SK-N-SH (cell line): ENCODE data around the gene CASZ1.

Source experiments
- EP300 ChIP-seq, 2 experiments: IDR thresholded peaks; 2 replicates each; pipeline versions ENCODE4 v1.4.0 to v1.6.1; 2012; ENCODE audit warnings: borderline replicate concordance in 1 of 2, low read depth in 1 of 2, low read length in 1 of 2
- EZH2phosphoT487 ChIP-seq: fragments of 200-600 bp; sonication (generic); IDR thresholded peaks from 2 replicates; pipeline ENCODE4 v1.6.1; 2017; ENCODE audit warnings: low read depth, mixed run types, mild to moderate bottlenecking, antibody characterized with exemption, moderate library complexity, borderline replicate concordance
- FOXJ3 ChIP-seq: sonication (generic); formaldehyde crosslinking; IDR thresholded peaks from 2 replicates; pipeline ENCODE4 v1.5.1; 2020; ENCODE audit warnings: mild to moderate bottlenecking, missing genetic modification reagents
- FOXM1 ChIP-seq: IDR thresholded peaks from 2 replicates; pipeline ENCODE4 v1.4.0; 2012; ENCODE audit warnings: low read depth, mild to moderate bottlenecking
- JUND ChIP-seq: IDR thresholded peaks from 2 replicates; pipeline ENCODE4 v1.4.0; 2012
- MEF2A ChIP-seq: IDR thresholded peaks from 2 replicates; pipeline ENCODE4 v1.4.0; 2012; ENCODE audit warnings: low read depth, borderline replicate concordance
- POLR2AphosphoS5 ChIP-seq: IDR thresholded peaks from 2 replicates; pipeline ENCODE4 v1.6.1; 2012; ENCODE audit warnings: low read depth, low read length
- RAD21 ChIP-seq: IDR thresholded peaks from 2 replicates; pipeline ENCODE4 v1.6.1; 2012; ENCODE audit warnings: mild to moderate bottlenecking, low read length
- SIN3A ChIP-seq: IDR thresholded peaks from 2 replicates; pipeline ENCODE4 v1.6.1; 2012; ENCODE audit warnings: low read depth, mild to moderate bottlenecking, low read length, moderate library complexity, borderline replicate concordance
- TF ChIP-seq, protein P1 (sequence below): fragments of 200-600 bp; sonication (generic); IDR thresholded peaks from 2 replicates; pipeline ENCODE4 v1.6.1; 2017; ENCODE audit warnings: antibody characterized with exemption, mild to moderate bottlenecking, moderate library complexity
- TF ChIP-seq, protein P2 (sequence below): fragments of 150-350 bp; IDR thresholded peaks from 2 replicates; pipeline ENCODE4 v1.6.1; 2016; ENCODE audit warnings: mild to moderate bottlenecking, low read depth, low read length
- TF ChIP-seq, protein P3 (sequence below): fragments of 150-350 bp; IDR thresholded peaks from 2 replicates; pipeline ENCODE4 v1.6.1; 2017; ENCODE audit warnings: antibody characterized with exemption, low read length, low read depth, borderline replicate concordance
- TF ChIP-seq, protein P4 (sequence below): IDR thresholded peaks from 2 replicates; pipeline ENCODE4 v1.6.1; 2012; ENCODE audit warnings: mild to moderate bottlenecking, low read depth, low read length, moderate library complexity

DNA sequence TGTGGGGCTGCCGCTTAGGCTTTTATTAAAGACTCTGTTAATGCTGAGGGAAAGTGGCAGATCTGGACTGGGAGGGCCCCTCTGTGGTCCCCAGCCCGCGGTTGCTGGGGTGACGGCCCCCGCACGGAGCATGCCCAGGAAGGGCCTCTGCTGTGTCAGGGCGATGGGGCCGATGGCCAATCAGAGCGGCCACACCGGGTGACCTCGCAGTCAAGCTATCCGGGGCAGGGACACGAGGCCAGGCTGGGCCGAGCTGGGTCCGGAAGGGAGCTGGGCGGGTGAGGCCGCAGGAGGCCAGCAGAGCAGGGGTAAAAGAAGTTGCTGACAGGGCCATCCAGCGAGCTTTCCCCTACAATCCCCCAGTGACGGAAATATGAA is 145.1 kb downstream of the CASZ1 start:
- no peak for TF ChIP-seq EZH2phosphoT487
- TF ChIP-seq, protein P1, sequence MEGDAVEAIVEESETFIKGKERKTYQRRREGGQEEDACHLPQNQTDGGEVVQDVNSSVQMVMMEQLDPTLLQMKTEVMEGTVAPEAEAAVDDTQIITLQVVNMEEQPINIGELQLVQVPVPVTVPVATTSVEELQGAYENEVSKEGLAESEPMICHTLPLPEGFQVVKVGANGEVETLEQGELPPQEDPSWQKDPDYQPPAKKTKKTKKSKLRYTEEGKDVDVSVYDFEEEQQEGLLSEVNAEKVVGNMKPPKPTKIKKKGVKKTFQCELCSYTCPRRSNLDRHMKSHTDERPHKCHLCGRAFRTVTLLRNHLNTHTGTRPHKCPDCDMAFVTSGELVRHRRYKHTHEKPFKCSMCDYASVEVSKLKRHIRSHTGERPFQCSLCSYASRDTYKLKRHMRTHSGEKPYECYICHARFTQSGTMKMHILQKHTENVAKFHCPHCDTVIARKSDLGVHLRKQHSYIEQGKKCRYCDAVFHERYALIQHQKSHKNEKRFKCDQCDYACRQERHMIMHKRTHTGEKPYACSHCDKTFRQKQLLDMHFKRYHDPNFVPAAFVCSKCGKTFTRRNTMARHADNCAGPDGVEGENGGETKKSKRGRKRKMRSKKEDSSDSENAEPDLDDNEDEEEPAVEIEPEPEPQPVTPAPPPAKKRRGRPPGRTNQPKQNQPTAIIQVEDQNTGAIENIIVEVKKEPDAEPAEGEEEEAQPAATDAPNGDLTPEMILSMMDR = no peak
- TF ChIP-seq, protein P2, sequence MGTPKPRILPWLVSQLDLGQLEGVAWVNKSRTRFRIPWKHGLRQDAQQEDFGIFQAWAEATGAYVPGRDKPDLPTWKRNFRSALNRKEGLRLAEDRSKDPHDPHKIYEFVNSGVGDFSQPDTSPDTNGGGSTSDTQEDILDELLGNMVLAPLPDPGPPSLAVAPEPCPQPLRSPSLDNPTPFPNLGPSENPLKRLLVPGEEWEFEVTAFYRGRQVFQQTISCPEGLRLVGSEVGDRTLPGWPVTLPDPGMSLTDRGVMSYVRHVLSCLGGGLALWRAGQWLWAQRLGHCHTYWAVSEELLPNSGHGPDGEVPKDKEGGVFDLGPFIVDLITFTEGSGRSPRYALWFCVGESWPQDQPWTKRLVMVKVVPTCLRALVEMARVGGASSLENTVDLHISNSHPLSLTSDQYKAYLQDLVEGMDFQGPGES = no peak
- TF ChIP-seq SIN3A = no peak
- no peak for TF ChIP-seq MEF2A
- TF ChIP-seq JUND = no peak
- no peak for TF ChIP-seq FOXM1
- no peak for TF ChIP-seq EP300 (IDR thresholded peaks at IDR 0.05; ENCODE audit: borderline replicate concordance in 1 of 2, low read depth in 1 of 2, low read length in 1 of 2)
- no peak for TF ChIP-seq POLR2AphosphoS5
- no peak for TF ChIP-seq RAD21
- TF ChIP-seq, protein P3, sequence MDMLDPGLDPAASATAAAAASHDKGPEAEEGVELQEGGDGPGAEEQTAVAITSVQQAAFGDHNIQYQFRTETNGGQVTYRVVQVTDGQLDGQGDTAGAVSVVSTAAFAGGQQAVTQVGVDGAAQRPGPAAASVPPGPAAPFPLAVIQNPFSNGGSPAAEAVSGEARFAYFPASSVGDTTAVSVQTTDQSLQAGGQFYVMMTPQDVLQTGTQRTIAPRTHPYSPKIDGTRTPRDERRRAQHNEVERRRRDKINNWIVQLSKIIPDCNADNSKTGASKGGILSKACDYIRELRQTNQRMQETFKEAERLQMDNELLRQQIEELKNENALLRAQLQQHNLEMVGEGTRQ = no peak
- TF ChIP-seq, protein P4, sequence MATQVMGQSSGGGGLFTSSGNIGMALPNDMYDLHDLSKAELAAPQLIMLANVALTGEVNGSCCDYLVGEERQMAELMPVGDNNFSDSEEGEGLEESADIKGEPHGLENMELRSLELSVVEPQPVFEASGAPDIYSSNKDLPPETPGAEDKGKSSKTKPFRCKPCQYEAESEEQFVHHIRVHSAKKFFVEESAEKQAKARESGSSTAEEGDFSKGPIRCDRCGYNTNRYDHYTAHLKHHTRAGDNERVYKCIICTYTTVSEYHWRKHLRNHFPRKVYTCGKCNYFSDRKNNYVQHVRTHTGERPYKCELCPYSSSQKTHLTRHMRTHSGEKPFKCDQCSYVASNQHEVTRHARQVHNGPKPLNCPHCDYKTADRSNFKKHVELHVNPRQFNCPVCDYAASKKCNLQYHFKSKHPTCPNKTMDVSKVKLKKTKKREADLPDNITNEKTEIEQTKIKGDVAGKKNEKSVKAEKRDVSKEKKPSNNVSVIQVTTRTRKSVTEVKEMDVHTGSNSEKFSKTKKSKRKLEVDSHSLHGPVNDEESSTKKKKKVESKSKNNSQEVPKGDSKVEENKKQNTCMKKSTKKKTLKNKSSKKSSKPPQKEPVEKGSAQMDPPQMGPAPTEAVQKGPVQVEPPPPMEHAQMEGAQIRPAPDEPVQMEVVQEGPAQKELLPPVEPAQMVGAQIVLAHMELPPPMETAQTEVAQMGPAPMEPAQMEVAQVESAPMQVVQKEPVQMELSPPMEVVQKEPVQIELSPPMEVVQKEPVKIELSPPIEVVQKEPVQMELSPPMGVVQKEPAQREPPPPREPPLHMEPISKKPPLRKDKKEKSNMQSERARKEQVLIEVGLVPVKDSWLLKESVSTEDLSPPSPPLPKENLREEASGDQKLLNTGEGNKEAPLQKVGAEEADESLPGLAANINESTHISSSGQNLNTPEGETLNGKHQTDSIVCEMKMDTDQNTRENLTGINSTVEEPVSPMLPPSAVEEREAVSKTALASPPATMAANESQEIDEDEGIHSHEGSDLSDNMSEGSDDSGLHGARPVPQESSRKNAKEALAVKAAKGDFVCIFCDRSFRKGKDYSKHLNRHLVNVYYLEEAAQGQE = no peak
- no peak for TF ChIP-seq FOXJ3 (CRISPR knock-in tag)
